GM21360 (cell line): ENCODE results near the gene DRP2.
"Not testable (repeated sequence)": the region's sequence is repeated elsewhere in the genome, so short reads cannot be mapped to it uniquely, and the experiment has no call there.

Experiments used
- ATAC-seq: cut with Tn5 transposase; IDR thresholded peaks from one replicate; pipeline ENCODE4 v1.9.1; 2021; ENCODE audit warnings: mild to moderate bottlenecking, moderate library complexity; ENCODE audit not compliant: unreplicated experiment

DRP2 gene

GRCh38 chrX:101237041-101237440 lies 17.5 kb downstream of the DRP2 start:
- no peak for ATAC-seq

GRCh38 chrX:101241531-101241930 lies 21.9 kb downstream of the DRP2 start:
- ATAC-seq: no peak

GRCh38 chrX:101252634-101253033 lies 33.0 kb downstream of the DRP2 start:
- no peak for ATAC-seq

- ATAC-seq: no peak
These were observed 38.1 kb downstream of the DRP2 start for GRCh38 chrX:101257448-101258258.

- ATAC-seq: no peak
These were observed 38.6 kb downstream of the DRP2 start for GRCh38 chrX:101258259-101258581.

- no peak for ATAC-seq
These were observed 40.8 kb downstream of the DRP2 start for GRCh38 chrX:101260435-101260834.

- ATAC-seq: no peak
These were observed 43.0 kb downstream of the DRP2 start for GRCh38 chrX:101262590-101262989.

GRCh38 chrX:101263766-101264165 lies 44.2 kb downstream of the DRP2 start:
- no peak for ATAC-seq

GRCh38 chrX:101265869-101266428 lies 46.4 kb downstream of the DRP2 start:
- no peak for ATAC-seq

GRCh38 chrX:101274198-101274597 lies 54.6 kb downstream of the DRP2 start:
- ATAC-seq: no peak

GRCh38 chrX:101276238-101276637 lies 56.7 kb downstream of the DRP2 start:
- no peak for ATAC-seq

- ATAC-seq: no peak
These were observed 67.8 kb downstream of the DRP2 start for GRCh38 chrX:101287402-101287801.

GRCh38 chrX:101290957-101291603 lies 71.5 kb downstream of the DRP2 start, which contains the start of gene TAF7L:
TAF7L (minus strand) TSS chrX:101291334; CDS start chrX:101287543, 3,791 bp downstream.
- ATAC-seq: no peak

- not testable (repeated sequence) for ATAC-seq
These were observed 76.0 kb downstream of the DRP2 start for GRCh38 chrX:101295603-101296002.

- ATAC-seq: no peak
These were observed 84.2 kb downstream of the DRP2 start for GRCh38 chrX:101303790-101304189.
